ENCODE measurements around the gene FAM76A.
"Not testable (repeated sequence)": the region's sequence is repeated elsewhere in the genome, so short reads cannot be mapped to it uniquely, and the experiment has no call there.

The FAM76A gene

GRCh38 chr1:27782950-27783349, 57.2 kb downstream of the FAM76A start:
- no peak for FAIRE-seq

GRCh38 chr1:27784700-27785099, 58.9 kb downstream of the FAM76A start:
- no peak for FAIRE-seq

GRCh38 chr1:27785781-27786455, 60.2 kb downstream of the FAM76A start:
- FAIRE-seq: no peak

GRCh38 chr1:27787895-27788294, 62.1 kb downstream of the FAM76A start:
- FAIRE-seq: peak; percentile 17

GRCh38 chr1:27789540-27790041, 63.8 kb downstream of the FAM76A start:
- FAIRE-seq: no peak

- FAIRE-seq: not testable (repeated sequence)
Measured at GRCh38 chr1:27790270-27790669, 64.5 kb downstream of the FAM76A start.

GRCh38 chr1:27795601-27796000, 69.8 kb downstream of the FAM76A start:
- no peak for FAIRE-seq

GRCh38 chr1:27804791-27805190, 79.0 kb downstream of the FAM76A start:
- no peak for FAIRE-seq

- FAIRE-seq: no peak
Measured at GRCh38 chr1:27806758-27807157, 81.0 kb downstream of the FAM76A start.

GRCh38 chr1:27807385-27807784, 81.6 kb downstream of the FAM76A start:
- FAIRE-seq: no peak

- FAIRE-seq: not testable (repeated sequence)
Measured at GRCh38 chr1:27808131-27808530, 82.4 kb downstream of the FAM76A start.

- no peak for FAIRE-seq
Measured at GRCh38 chr1:27809883-27810282, 84.1 kb downstream of the FAM76A start.

GRCh38 chr1:27811741-27812500, 86.2 kb downstream of the FAM76A start:
- FAIRE-seq: no peak

All from islet of Langerhans (tissue), 1 donor.